22Rv1 (cell line): ENCODE data around the gene ZC3HAV1L.

Source experiments
- ZFX ChIP-seq: fragments of 450-650 bp; IDR thresholded peaks from 2 replicates; pipeline ENCODE4 v1.6.1; 2017; ENCODE audit warnings: antibody characterized with exemption, borderline replicate concordance
- TF ChIP-seq, protein P1 (sequence below): fragments of 450-650 bp; IDR thresholded peaks from 2 replicates; pipeline ENCODE4 v1.5.1; 2017; ENCODE audit warnings: mild to moderate bottlenecking

DNA sequence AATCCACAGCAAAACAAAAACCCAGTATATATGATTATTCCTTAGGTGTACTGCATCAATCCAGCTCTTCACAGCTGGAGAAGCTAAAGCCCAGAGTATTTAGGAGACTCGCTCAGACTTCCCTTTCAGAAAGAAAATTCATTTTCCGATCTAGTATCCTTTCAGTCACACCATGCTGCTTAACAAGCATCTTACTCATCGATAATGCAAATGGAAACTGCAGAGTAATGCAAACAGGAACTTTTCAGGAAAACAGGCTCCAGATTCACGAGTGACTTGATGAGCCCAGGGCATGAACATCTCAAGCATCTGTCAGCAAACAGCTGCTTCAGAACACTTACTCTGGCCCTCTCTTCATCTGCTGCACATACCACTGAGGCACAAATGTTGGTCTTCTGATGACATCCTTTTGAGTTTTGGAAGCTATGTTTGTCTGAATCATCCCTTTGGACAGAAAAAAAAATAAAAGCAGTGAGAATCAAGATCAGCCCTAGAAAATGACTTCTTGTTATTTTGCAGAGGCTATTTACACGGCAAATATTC is 24.9 kb upstream of the ZC3HAV1L start:
- TF ChIP-seq, protein P1, sequence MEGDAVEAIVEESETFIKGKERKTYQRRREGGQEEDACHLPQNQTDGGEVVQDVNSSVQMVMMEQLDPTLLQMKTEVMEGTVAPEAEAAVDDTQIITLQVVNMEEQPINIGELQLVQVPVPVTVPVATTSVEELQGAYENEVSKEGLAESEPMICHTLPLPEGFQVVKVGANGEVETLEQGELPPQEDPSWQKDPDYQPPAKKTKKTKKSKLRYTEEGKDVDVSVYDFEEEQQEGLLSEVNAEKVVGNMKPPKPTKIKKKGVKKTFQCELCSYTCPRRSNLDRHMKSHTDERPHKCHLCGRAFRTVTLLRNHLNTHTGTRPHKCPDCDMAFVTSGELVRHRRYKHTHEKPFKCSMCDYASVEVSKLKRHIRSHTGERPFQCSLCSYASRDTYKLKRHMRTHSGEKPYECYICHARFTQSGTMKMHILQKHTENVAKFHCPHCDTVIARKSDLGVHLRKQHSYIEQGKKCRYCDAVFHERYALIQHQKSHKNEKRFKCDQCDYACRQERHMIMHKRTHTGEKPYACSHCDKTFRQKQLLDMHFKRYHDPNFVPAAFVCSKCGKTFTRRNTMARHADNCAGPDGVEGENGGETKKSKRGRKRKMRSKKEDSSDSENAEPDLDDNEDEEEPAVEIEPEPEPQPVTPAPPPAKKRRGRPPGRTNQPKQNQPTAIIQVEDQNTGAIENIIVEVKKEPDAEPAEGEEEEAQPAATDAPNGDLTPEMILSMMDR: no peak
- TF ChIP-seq ZFX: no peak
